ENCODE data around the gene MEA1. TPM values are rescaled to one million over a fixed set of nuclear protein-coding genes. Genes with fewer than 3 reads are reported as not detected.

The MEA1 gene
- total RNA-seq, result 33.8 TPM
- long read RNA-seq, transcript MEA1-204 (4 exons, 1,004 nt), result major isoform, 32 of 44 reads
- long read RNA-seq, partial matches to known transcripts, result 1 of 44 reads
- long read RNA-seq, other reads (novel, unspliced or antisense), result 4 of 44 reads

DNA sequence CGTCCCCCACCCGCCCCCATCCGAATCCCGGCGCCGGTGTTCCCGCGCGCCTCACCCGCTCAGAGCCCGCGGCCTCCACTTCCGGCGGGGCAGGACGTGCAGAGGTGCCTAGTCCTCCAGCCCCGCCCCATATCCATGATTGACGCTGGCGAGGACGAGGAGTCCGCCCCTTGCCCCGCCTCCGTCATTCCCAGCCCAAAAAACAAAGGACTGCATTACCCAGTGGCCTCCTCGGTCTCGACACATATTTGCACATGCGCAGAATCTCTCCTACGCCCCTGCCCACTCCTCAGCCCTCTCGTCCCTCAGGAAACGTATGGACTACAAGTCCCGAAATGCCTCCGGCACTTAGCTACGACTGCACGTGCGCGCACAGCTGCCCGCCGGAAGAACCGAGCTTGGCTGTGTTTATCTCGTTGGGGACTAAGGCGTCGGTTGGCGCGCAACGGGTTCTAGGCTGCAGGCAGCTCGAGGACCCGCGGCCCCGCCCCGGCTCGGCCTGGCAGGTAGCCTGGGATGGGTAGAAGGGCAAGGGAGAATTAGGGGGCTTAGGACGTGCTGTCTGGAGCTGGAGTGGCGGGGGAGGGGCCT is at the start of gene MEA1, which contains the start of gene KLHDC3:
Gene MEA1 (minus strand): TSS at position 104 of the 591 bp plus-strand sequence. CDS start 133 bp downstream, outside the sequence.
Gene KLHDC3 (plus strand): TSS at position 407 of the 591 bp plus-strand sequence. CDS start 2,944 bp downstream, outside the sequence.
- DNase-seq (ENCODE audit: low spot score), result peak; percentile 99
- intact Hi-C loops (cut with DNase I), result loop anchor here (1.0 to 5.0 kb wide), 3 partner anchors 39 to 112 kb away; partner anchors contain the start of genes CUL7, KLC4 and MRPL2

DNA sequence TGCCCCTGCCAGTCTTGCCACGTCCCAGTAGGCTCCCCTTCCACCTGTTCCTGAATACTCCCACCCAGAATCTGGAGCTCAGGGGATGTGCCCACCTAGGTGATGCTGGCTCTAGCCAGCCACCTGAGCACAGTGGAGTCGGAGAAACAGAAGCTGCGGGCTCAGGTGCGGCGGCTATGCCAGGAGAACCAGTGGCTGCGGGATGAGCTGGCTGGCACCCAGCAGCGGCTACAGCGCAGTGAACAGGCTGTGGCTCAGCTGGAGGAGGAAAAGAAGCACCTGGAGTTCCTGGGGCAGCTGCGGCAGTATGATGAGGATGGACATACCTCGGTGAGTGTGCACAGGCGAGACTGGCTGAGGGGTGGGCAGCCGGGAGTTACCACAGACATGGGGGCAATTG is 49.1 kb upstream of the MEA1 start:
- DNase-seq (ENCODE audit: low spot score), result no peak
- intact Hi-C loops (cut with DNase I), result no loop called here

- intact Hi-C loops (cut with DNase I), result no loop called here
- DNase-seq (ENCODE audit: low spot score), result no peak
Measured at GRCh38 chr6:43061861-43062260, 48.1 kb upstream of the MEA1 start.

- DNase-seq (ENCODE audit: low spot score), result no peak
- intact Hi-C loops (cut with DNase I), result no loop called here
Measured at GRCh38 chr6:43060755-43061633, 47.2 kb upstream of the MEA1 start.

- no peak for DNase-seq (ENCODE audit: low spot score)
- intact Hi-C loops (cut with DNase I), result no loop called here
Measured at GRCh38 chr6:43060034-43060754, 46.4 kb upstream of the MEA1 start.

GRCh38 chr6:43059168-43060033 is 45.7 kb upstream of the MEA1 start, which contains the start of the genes KLC4 and MRPL2:
Gene KLC4, plus strand, starts transcription at chr6:43059631. Its CDS starts 1,705 bp downstream, at chr6:43061336.
Gene MRPL2, minus strand, starts transcription at chr6:43059434. Its CDS starts 53 bp downstream, at chr6:43059381.
- intact Hi-C loops (cut with DNase I), result loop anchor here (1.0 kb wide), 1 partner anchor 46 kb away; the partner anchor contains the start of gene MEA1
- peak; percentile 100 for DNase-seq (ENCODE audit: low spot score)

- intact Hi-C loops (cut with DNase I), result no loop called here
- DNase-seq (ENCODE audit: low spot score), result no peak
Measured at GRCh38 chr6:43058531-43058930, 44.8 kb upstream of the MEA1 start.

- intact Hi-C loops (cut with DNase I), result no loop called here
- no peak for DNase-seq (ENCODE audit: low spot score)
Measured at GRCh38 chr6:43055966-43056365, 42.2 kb upstream of the MEA1 start.

DNA sequence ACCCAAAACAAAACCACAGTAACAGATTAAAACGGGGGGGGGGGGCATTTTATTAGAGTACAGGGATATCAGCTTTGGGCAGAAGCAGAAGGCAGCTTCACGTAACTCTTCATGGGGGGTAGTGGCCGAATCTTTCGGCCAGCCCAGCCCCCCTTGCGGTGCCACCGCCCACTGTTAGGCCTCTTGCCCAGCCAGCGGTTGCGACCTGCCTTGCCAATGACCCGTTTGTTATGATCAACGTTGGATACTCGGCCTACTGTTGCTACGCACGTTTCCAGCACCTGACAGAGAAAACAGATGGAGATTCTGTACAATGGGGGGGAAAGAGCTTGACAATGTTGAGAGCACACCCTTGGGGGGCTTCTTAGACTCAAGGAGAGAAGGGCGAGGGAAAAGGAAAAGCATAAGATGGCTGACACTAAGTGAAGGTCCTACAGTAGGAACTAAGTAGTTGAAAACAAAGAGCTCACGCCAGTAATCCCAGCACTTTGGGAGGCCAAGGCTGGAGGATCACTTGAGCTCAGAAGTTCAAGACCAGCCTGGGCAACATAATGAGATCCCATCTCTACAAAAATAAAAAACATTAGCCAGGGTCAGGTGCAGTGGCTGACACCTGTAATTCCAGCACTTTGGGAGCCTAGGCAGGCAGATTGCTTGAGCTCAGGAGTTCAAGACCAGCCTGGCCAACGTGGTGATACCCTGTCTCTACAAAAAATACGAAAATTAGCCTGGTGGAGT is 40.6 kb upstream of the MEA1 start:
- intact Hi-C loops (cut with DNase I), result loop anchor here (5.0 kb wide), 2 partner anchors 88 to 122 kb away; no protein-coding TSS in a partner anchor
- no peak for DNase-seq (ENCODE audit: low spot score)

- DNase-seq (ENCODE audit: low spot score), result peak; percentile 96
- intact Hi-C loops (cut with DNase I), result loop anchor here (2.0 to 5.0 kb wide), 3 partner anchors 39 to 121 kb away; partner anchors contain the start of gene KLHDC3
Measured at GRCh38 chr6:43053545-43054205, 39.9 kb upstream of the MEA1 start, which contains the start of gene CUL7. Gene CUL7, minus strand, starts transcription at chr6:43053851. Its CDS starts 1,063 bp downstream, at chr6:43052788.

DNA sequence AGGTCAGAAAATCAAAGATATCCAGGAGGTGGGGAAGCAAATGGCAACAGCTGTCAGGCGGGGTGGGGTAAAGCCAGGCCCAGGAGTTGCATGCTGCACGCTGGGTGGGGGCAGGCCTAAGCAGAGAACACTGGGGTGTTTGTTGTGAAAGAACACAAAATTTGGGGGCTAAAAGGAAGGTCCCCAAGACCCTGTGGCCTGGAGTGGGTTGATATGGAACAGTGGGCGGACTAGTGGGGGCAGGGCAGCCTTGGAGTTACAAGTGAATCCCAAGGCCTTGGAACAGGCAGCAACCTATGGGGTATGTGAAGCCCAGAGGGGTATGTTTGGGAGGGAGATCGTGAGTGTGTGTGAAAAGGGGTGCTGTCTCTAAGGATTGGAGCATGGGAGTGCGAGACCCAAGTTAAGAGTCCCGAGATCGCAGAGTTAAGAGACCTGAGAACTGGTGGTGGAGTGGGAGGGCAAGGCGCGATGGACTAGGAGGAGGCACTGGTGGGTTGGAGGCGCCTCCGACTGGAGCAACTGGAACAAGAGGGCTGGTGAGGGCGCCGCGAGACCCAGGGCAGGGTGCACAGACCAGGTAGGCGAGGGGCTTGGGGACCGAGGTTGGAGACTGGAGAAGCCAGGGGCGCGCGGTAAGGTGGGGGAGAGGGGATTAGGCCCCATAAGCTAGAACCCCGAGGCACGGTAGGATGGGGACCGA is 39.2 kb upstream of the MEA1 start:
- intact Hi-C loops (cut with DNase I), result loop anchor here (2.0 to 5.0 kb wide), 3 partner anchors 38 to 121 kb away; partner anchors contain the start of gene KLHDC3
- DNase-seq (ENCODE audit: low spot score), result no peak

DNA sequence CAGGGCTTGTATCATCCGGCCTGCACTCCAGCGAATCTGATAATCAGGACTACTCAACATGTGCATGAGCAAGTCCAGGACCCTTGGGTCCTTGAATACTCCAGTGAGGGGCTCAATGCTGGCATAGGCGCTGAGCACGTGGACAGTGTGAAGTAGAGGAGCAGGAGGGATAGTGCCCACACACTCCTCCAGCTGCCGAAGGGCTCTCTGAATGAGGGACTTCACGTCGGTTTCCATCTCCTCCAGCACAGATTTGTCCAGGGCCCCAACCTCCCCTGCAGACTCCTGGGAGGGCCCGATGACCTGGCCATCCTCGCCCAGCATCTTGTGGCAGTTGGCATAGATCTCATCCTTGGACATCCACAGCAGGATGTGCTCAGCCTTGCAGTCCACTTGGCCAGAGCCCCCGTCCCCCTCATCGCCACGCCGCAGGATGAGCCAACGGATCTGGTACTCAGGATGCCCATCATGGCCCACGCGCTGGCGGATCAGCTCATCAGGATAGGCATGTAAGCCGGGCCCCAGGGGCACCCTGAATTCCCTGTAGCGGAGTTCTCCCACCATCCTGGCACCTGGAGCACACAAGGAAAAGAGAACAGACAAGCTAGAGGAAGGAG is 38.6 kb upstream of the MEA1 start:
- intact Hi-C loops (cut with DNase I), result loop anchor here (2.0 to 5.0 kb wide), 3 partner anchors 38 to 120 kb away; partner anchors contain the start of gene KLHDC3
- DNase-seq (ENCODE audit: low spot score), result no peak

GRCh38 chr6:43050981-43051380 is 37.2 kb upstream of the MEA1 start:
- intact Hi-C loops (cut with DNase I), result loop anchor here (5.0 kb wide), 2 partner anchors 91 to 119 kb away; no protein-coding TSS in a partner anchor
- DNase-seq (ENCODE audit: low spot score), result no peak

- intact Hi-C loops (cut with DNase I), result no loop called here
- DNase-seq (ENCODE audit: low spot score), result no peak
Measured at GRCh38 chr6:43047998-43048397, 34.3 kb upstream of the MEA1 start.

- intact Hi-C loops (cut with DNase I), result no loop called here
- DNase-seq (ENCODE audit: low spot score), result no peak
Measured at GRCh38 chr6:43045371-43045930, 31.7 kb upstream of the MEA1 start.

DNA sequence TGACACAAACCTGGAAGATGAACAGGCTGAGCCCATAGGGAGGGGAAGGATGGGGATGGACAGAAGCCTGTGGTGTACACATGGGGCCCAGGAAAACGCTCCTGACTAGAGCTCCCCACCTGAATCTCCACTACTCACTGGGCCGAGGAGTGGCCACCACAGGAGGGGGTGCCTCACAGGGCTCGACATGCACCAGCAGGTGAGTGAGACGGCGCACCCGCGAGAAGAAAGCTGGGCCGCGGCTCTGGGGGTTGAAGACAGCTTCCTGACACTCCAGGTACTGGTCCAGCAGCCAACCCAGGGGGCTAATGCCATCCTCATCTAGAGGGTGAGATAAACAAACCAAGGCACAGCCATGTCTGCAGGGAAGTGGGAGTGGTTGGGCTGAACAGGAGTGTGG is 29.6 kb upstream of the MEA1 start:
- intact Hi-C loops (cut with DNase I), result no loop called here
- DNase-seq (ENCODE audit: low spot score), result no peak

Data from cardiac septum (tissue), 1 donor.